Retinal pigment epithelial cell (primary cell): Measurements from ENCODE around the gene FAM83E.

Source experiments
- DNase-seq: peaks from one replicate; pipeline ENCODE4 v3.0.0-alpha.2; 2010; ENCODE audit warnings: low read depth
- H3K4me3 ChIP-seq: 2 replicates; pipeline ENCODE4 v1.5.1; 2011; ENCODE audit warnings: mild to moderate bottlenecking, low read length, control low read depth, moderate library complexity
- CTCF ChIP-seq: conservative IDR thresholded peaks from 2 replicates; pipeline ENCODE4 v1.5.1; 2011; ENCODE audit warnings: low read depth, low read length, control low read depth, inconsistent platforms

The FAM83E gene

GRCh38 chr19:48639483-48640375, 24.9 kb upstream of the FAM83E start:
- DNase-seq = no peak
- H3K4me3 ChIP-seq = no peak overlapping the region
- no peak for TF ChIP-seq CTCF

GRCh38 chr19:48638831-48639381, 24.0 kb upstream of the FAM83E start:
- DNase-seq = no peak
- TF ChIP-seq CTCF = no peak
- no peak overlapping the region for H3K4me3 ChIP-seq

- peak; percentile 92 for DNase-seq
- peak; percentile 26 for TF ChIP-seq CTCF
- H3K4me3 ChIP-seq = peak overlapping the region; percentile 57
These were observed 23.3 kb upstream of the FAM83E start for GRCh38 chr19:48637948-48638830.

GRCh38 chr19:48637449-48637947, 22.6 kb upstream of the FAM83E start:
- TF ChIP-seq CTCF = no peak
- H3K4me3 ChIP-seq = peak overlapping the region; percentile 83
- DNase-seq = peak; percentile 99

GRCh38 chr19:48636859-48637448, 22.1 kb upstream of the FAM83E start, which contains the start of gene DBP:
Gene DBP (minus strand): TSS chr19:48637379. CDS start chr19:48636994, 385 bp downstream.
- no peak for DNase-seq
- H3K4me3 ChIP-seq = peak within 1 kb of the TSS; percentile 83
- TF ChIP-seq CTCF = peak; percentile 31
